Fibroblast of lung (primary cell): ENCODE measurements around the gene KCNN4. TPM values are rescaled to one million over a fixed set of nuclear protein-coding genes. Genes with fewer than 3 reads are reported as not detected.
A peak's percentile ranks its signal among the peaks of the same experiment; 100 is the strongest.

Experiments used
- DNase-seq, 2 donors: peaks; one replicate each; pipeline versions ENCODE4 v3.0.0 to v3.0.0-alpha.2; 2010; ENCODE audit warnings: low read depth in 2 of 2
- H2AFZ ChIP-seq: 2 replicates; pipeline ENCODE4 v1.5.1; 2012; ENCODE audit warnings: low read length, control low read depth, inconsistent platforms
- H3K27ac ChIP-seq: 2 replicates; pipeline ENCODE4 v1.5.1; 2011; ENCODE audit warnings: low read length, control low read depth; ENCODE audit not compliant: insufficient read depth
- H3K27me3 ChIP-seq: 2 replicates; pipeline ENCODE4 v1.5.1; 2011; ENCODE audit warnings: mild to moderate bottlenecking, low read length; ENCODE audit not compliant: control insufficient read depth, insufficient read depth
- H3K36me3 ChIP-seq: 2 replicates; pipeline ENCODE4 v1.5.1; 2011; ENCODE audit warnings: low read length; ENCODE audit not compliant: control insufficient read depth, insufficient read depth
- H3K4me1 ChIP-seq: 2 replicates; pipeline ENCODE4 v1.5.1; 2011; ENCODE audit warnings: low read length; ENCODE audit not compliant: control insufficient read depth, insufficient read depth; ENCODE audit errors: extremely low read depth
- H3K4me2 ChIP-seq: 2 replicates; pipeline ENCODE4 v1.5.1; 2011; ENCODE audit warnings: low read length, control low read depth; ENCODE audit not compliant: insufficient read depth; ENCODE audit errors: extremely low read depth
- H3K4me3 ChIP-seq, 4 experiments: fragments of 200-600 bp in 1 of 4; sonication (generic) in 1 of 4; replicated peaks in 1 of 4; 2 replicates each; pipeline ENCODE4 v1.5.1; 2011 to 2016; ENCODE audit warnings: low read length in 4 of 4, low read depth in 3 of 4, mild to moderate bottlenecking in 3 of 4, control low read depth in 2 of 4, inconsistent platforms in 1 of 4, mixed read lengths in 1 of 4; ENCODE audit not compliant: insufficient read depth in 1 of 4; ENCODE audit errors: control extremely low read depth in 1 of 4
- H3K79me2 ChIP-seq: 2 replicates; pipeline ENCODE4 v1.5.1; 2012; ENCODE audit warnings: mild to moderate bottlenecking, low read length, inconsistent platforms; ENCODE audit not compliant: control insufficient read depth, insufficient read depth
- H3K9ac ChIP-seq: 2 replicates; pipeline ENCODE4 v1.5.1; 2011; ENCODE audit warnings: mild to moderate bottlenecking, low read length, control low read depth; ENCODE audit not compliant: insufficient read depth
- H3K9me3 ChIP-seq: 2 replicates; pipeline ENCODE4 v1.5.1; 2012; ENCODE audit warnings: low read depth, low read length; ENCODE audit not compliant: control insufficient read depth, insufficient read depth
- H4K20me1 ChIP-seq: 2 replicates; pipeline ENCODE4 v1.5.1; 2011; ENCODE audit warnings: low read length; ENCODE audit not compliant: control insufficient read depth, insufficient read depth; ENCODE audit errors: extremely low read depth
- EZH2 ChIP-seq: IDR thresholded peaks from 2 replicates; pipeline ENCODE4 v1.5.1; 2012; ENCODE audit warnings: low read length, control low read depth, mild to moderate bottlenecking; ENCODE audit errors: missing control alignments
- polyA plus RNA-seq, 2 donors: library from polyadenylated mRNA; depleted of rRNA in 1 of 2; stranded (reverse) in 1 of 2; unstranded in 1 of 2; fragments of >200 nt; gene quantifications; 2 replicates each; pipeline ENCODE4 v1.2.1, GENCODE V29; 2011 to 2012; ENCODE audit warnings: missing spikeins in 1 of 2
- total RNA-seq: library from RNA; depleted of rRNA; stranded (reverse); fragments of >200 nt; gene quantifications from 2 replicates; pipeline ENCODE4 v1.2.1, GENCODE V29; 2014
- TF ChIP-seq, protein P1 (sequence below), 2 donors: IDR thresholded peaks in 1 of 2; conservative IDR thresholded peaks in 1 of 2; 1 replicate in 1 of 2; 2 replicates in 1 of 2; pipeline ENCODE4 v1.5.1; 2011 to 2012; ENCODE audit warnings: low read length in 2 of 2, control low read depth in 1 of 2, inconsistent platforms in 1 of 2, low read depth in 1 of 2, mild to moderate bottlenecking in 1 of 2

The KCNN4 gene
- total and polyA plus RNA-seq, 2 donors (not counting 1 experiment from before 2014, with no cell fraction given): 0.41 to 0.83 TPM

DNA sequence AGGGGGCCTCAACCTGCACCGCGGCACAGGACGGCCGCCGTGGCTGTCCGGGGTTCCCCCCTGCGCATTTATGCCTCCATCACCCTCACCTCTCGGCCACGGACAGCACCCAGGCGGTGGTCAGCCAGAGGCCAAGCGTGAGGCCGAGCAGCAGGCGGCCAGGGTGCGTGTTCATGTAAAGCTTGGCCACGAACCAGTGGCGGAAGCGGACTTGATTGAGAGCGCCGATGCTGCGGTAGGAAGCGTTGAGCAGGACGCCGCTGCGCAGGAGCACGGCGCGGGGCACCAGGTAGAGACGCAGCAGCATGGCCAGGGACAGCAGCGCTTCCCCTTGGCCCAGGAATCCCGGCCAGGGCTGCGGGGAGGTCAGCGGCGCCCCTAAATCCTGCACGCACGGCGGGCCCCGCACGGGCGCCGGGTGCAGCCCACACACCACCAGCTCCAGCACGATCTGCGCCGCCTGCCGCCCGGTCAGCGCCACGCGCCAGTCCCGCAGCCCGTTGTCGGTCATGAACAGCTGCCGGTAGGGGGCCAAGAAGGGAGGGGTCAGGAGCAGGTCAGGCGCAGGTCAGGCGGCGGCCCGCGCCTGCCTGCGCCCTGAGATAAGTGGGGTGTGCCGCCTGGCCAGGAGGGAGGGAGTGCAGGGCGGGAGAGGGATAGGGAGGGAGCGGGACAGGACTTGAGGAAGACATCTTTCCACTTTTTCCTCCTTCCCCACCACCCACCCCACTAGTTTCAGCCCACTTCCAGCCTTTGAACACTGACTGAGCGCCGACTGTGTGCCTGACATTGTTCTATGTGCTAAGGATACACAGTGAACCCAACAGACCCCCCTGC, 6.5 kb downstream of the KCNN4 start:
- Histone ChIP-seq H3K27ac (no peak overlapping the region), H3K4me2 (peak overlapping the region; percentile 68), H3K4me1 (peaks cover 4% of the 10 kb centered on the region), H3K4me3 (peak overlapping the region in 2 of 4 experiments; percentile 27 to 30), H4K20me1 (no peaks in the 10 kb centered on the region), H3K36me3 (no peaks in the 10 kb centered on the region), H3K27me3 (peaks cover 2% of the 10 kb centered on the region), H2AFZ (peak overlapping the region; percentile 36), H3K9me3 (no peaks in the 10 kb centered on the region), H3K79me2 (no peaks in the 10 kb centered on the region), H3K9ac (no peak overlapping the region)
- no peak for TF ChIP-seq EZH2
- TF ChIP-seq, protein P1, sequence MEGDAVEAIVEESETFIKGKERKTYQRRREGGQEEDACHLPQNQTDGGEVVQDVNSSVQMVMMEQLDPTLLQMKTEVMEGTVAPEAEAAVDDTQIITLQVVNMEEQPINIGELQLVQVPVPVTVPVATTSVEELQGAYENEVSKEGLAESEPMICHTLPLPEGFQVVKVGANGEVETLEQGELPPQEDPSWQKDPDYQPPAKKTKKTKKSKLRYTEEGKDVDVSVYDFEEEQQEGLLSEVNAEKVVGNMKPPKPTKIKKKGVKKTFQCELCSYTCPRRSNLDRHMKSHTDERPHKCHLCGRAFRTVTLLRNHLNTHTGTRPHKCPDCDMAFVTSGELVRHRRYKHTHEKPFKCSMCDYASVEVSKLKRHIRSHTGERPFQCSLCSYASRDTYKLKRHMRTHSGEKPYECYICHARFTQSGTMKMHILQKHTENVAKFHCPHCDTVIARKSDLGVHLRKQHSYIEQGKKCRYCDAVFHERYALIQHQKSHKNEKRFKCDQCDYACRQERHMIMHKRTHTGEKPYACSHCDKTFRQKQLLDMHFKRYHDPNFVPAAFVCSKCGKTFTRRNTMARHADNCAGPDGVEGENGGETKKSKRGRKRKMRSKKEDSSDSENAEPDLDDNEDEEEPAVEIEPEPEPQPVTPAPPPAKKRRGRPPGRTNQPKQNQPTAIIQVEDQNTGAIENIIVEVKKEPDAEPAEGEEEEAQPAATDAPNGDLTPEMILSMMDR (conservative IDR thresholded peaks at IDR 0.05 in 1 of 2, IDR thresholded peaks at IDR 0.05 in 1 of 2; ENCODE audit: low read depth in 1 of 2, low read length in 2 of 2): peak; percentile 41 to 61
- DNase-seq: peak; percentile 53 to 72

DNA sequence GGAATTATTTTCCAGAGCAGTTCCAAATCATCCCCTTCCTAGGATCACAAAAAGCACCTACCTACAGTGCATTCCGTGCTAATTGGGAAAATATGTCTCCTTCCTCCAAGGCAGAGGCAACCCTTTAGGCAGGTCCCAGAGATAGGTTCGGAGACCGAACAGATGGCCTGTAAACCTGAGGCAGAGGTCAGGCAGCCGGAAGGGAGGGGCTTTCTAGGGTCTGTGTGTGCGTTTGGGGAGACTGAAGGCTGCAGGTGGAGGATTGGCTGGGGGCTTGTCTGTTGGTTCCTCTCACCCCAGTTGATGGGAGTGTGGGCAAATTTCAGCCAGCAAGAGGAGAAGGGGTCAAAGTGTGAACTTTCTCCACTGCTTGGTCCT, 7.1 kb downstream of the KCNN4 start:
- no peak overlapping the region for H3K27ac ChIP-seq
- H3K4me2 ChIP-seq: no peak overlapping the region
- DNase-seq: no peak
- H3K36me3 ChIP-seq: no peaks in the 10 kb centered on the region
- no peak overlapping the region for H3K9ac ChIP-seq
- no peaks in the 10 kb centered on the region for H3K79me2 ChIP-seq
- no peaks in the 10 kb centered on the region for H4K20me1 ChIP-seq
- H3K9me3 ChIP-seq: no peaks in the 10 kb centered on the region
- no peak overlapping the region for H2AFZ ChIP-seq
- no peak overlapping the region for H3K4me3 ChIP-seq
- H3K27me3 ChIP-seq: peaks cover 2% of the 10 kb centered on the region
- TF ChIP-seq EZH2: no peak
- TF ChIP-seq, protein P1 (conservative IDR thresholded peaks at IDR 0.05 in 1 of 2, IDR thresholded peaks at IDR 0.05 in 1 of 2; ENCODE audit: low read depth in 1 of 2, low read length in 2 of 2): no peak
- peaks cover 4% of the 10 kb centered on the region for H3K4me1 ChIP-seq

DNA sequence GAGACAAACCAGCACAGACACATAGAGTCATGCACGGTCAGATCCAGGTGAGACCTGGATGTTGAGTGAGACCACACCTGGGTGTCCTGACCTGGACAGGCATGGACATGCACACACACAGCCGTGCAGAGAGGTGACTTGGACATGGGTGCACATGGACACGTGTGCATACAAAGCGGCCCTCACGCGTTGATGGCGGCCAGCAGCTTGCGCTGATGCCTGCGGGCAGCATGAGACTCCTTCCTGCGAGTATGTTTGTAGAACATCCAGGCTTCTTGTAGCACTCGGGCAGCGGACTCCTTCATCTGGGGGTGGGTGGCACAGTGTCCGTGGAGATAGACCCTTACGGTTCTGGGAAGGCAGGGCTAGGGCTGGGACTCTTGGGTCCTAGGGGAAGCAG, 11.5 kb downstream of the KCNN4 start:
- H3K9ac ChIP-seq: no peak overlapping the region
- no peak overlapping the region for H3K4me2 ChIP-seq
- no peaks in the 10 kb centered on the region for H3K36me3 ChIP-seq
- no peak for DNase-seq
- no peak overlapping the region for H2AFZ ChIP-seq
- H3K4me1 ChIP-seq: peaks cover 7% of the 10 kb centered on the region
- no peak overlapping the region for H3K4me3 ChIP-seq
- peaks cover 2% of the 10 kb centered on the region for H3K27me3 ChIP-seq
- no peaks in the 10 kb centered on the region for H4K20me1 ChIP-seq
- H3K79me2 ChIP-seq: no peaks in the 10 kb centered on the region
- no peak for TF ChIP-seq EZH2
- TF ChIP-seq, protein P1 (conservative IDR thresholded peaks at IDR 0.05 in 1 of 2, IDR thresholded peaks at IDR 0.05 in 1 of 2; ENCODE audit: low read depth in 1 of 2, low read length in 2 of 2): no peak
- H3K9me3 ChIP-seq: no peaks in the 10 kb centered on the region
- no peak overlapping the region for H3K27ac ChIP-seq
